DND-41 (cell line): ENCODE results near the gene SLC12A4.
A peak's percentile ranks its signal among the peaks of the same experiment; 100 is the strongest.

ENCODE experiments used
- ATAC-seq: fragments of 200-7000 bp; cut with Tn5 transposase; 3 replicates; pipeline ENCODE4 v1.9.1; 2021; ENCODE audit warnings: low read depth; ENCODE audit not compliant: insufficient read depth
- DNase-seq: peaks from one replicate; pipeline ENCODE4 v3.0.0-alpha.2; 2020
- H2AFZ ChIP-seq: 2 replicates; pipeline ENCODE4 v1.6.0; 2012; ENCODE audit warnings: low read depth, low read length
- H3K27ac ChIP-seq: 2 replicates; pipeline ENCODE4 v1.5.1; 2012; ENCODE audit warnings: low read length, inconsistent platforms
- H3K27me3 ChIP-seq: fragments of 200-600 bp; sonication (generic); 2 replicates; pipeline ENCODE4 v1.6.0; 2012; ENCODE audit warnings: low read length, mild to moderate bottlenecking, inconsistent platforms; ENCODE audit not compliant: insufficient read depth, poor library complexity
- H3K36me3 ChIP-seq: 2 replicates; pipeline ENCODE4 v1.5.1; 2012; ENCODE audit warnings: low read length, inconsistent platforms; ENCODE audit not compliant: insufficient read depth
- H3K4me1 ChIP-seq: 2 replicates; pipeline ENCODE4 v1.5.1; 2012; ENCODE audit warnings: mild to moderate bottlenecking, low read length; ENCODE audit not compliant: insufficient read depth
- H3K4me2 ChIP-seq: 2 replicates; pipeline ENCODE4 v1.6.0; 2012; ENCODE audit warnings: mild to moderate bottlenecking, moderate library complexity, low read length, inconsistent platforms; ENCODE audit not compliant: insufficient read depth
- H3K4me3 ChIP-seq, 2 experiments: fragments of 200-600 bp in 1 of 2; shearing (Covaris generic) in 1 of 2; 2 replicates each; pipeline ENCODE4 v1.5.1; 2012 to 2016; ENCODE audit warnings: inconsistent platforms in 2 of 2, low read length in 2 of 2, mild to moderate bottlenecking in 2 of 2, low read depth in 1 of 2, moderate library complexity in 1 of 2
- H3K79me2 ChIP-seq: 2 replicates; pipeline ENCODE4 v1.6.0; 2012; ENCODE audit warnings: low read length, inconsistent platforms; ENCODE audit not compliant: insufficient read depth
- H3K9ac ChIP-seq: 2 replicates; pipeline ENCODE4 v1.6.0; 2012; ENCODE audit warnings: low read depth, mild to moderate bottlenecking, inconsistent platforms, low read length, moderate library complexity
- H3K9me3 ChIP-seq: 2 replicates; pipeline ENCODE4 v1.5.1; 2012; ENCODE audit warnings: low read length, moderate library complexity, mild to moderate bottlenecking, inconsistent platforms; ENCODE audit not compliant: insufficient read depth, severe bottlenecking
- H4K20me1 ChIP-seq: 2 replicates; pipeline ENCODE4 v1.6.0; 2012; ENCODE audit warnings: low read length; ENCODE audit not compliant: insufficient read depth
- CTCF ChIP-seq: IDR thresholded peaks from 2 replicates; pipeline ENCODE4 v1.5.1; 2012; ENCODE audit warnings: borderline replicate concordance, low read length, moderate library complexity, mild to moderate bottlenecking; ENCODE audit not compliant: poor library complexity, severe bottlenecking; ENCODE audit errors: extremely low read depth
- EZH2 ChIP-seq: IDR thresholded peaks from 3 replicates; pipeline ENCODE4 v1.6.1; 2012; ENCODE audit warnings: borderline replicate concordance, low read depth, mild to moderate bottlenecking, moderate library complexity, low read length, inconsistent platforms; ENCODE audit not compliant: severe bottlenecking

Gene SLC12A4

DNA sequence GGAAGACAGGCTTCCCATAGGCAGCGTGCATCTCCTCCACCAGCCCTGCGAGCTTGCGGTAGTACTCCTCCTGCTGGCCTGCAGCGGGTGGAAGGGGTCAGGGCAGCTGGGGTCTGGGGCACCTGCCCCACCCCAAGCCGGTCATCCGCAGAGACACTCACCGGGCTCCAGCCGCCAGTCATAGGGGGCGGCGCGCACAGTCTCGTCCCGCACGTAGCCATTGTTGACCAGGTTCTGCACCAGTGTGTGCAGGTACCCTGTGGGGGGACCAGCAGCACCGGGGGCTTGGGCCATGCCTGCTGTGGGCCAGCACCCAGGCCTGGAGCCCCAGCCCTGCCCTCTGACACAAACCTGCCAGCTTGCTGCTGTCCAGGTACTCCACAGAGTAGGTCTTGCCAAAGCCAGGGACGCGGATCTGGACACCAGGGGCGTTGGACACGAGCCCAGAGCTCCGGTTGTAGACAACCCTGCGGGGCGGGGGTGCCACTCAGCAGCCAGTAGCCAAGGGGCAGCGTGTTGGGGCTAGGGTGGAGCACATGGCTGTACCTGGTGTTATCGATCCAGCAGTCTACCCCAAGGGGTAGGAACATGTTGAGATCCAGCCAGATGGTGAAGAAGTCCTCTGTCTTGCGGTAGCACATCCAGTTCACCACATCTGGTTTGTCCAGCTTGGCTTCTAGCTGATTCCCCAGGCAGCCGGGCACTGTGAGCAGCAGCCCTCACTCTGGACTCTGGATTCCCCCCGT, 25.8 kb downstream of the SLC12A4 start:
- TF ChIP-seq EZH2 (no peak), CTCF (no peak)
- ATAC-seq = peak; percentile 2; the same call in 1 of the 3 replicates
- Histone ChIP-seq H3K9ac (no peak overlapping the region), H3K27me3 (no peaks in the 10 kb centered on the region), H4K20me1 (no peaks in the 10 kb centered on the region), H2AFZ (no peak overlapping the region), H3K4me3 (no peak overlapping the region), H3K79me2 (no peaks in the 10 kb centered on the region), H3K4me2 (no peak overlapping the region), H3K27ac (no peak overlapping the region), H3K9me3 (no peaks in the 10 kb centered on the region), H3K4me1 (peaks cover 2% of the 10 kb centered on the region; the same call in 1 of the 2 replicates), H3K36me3 (peaks cover 72% of the 10 kb centered on the region)
- DNase-seq = no peak

GRCh38 chr16:67942200-67942509, 26.3 kb downstream of the SLC12A4 start:
- H3K79me2 ChIP-seq = peaks cover 4% of the 10 kb centered on the region
- H2AFZ ChIP-seq = no peak overlapping the region
- peak; percentile 77 for TF ChIP-seq CTCF
- no peak for TF ChIP-seq EZH2
- no peaks in the 10 kb centered on the region for H3K9me3 ChIP-seq
- H3K9ac ChIP-seq = no peak overlapping the region
- H4K20me1 ChIP-seq = no peaks in the 10 kb centered on the region
- no peak overlapping the region for H3K4me2 ChIP-seq
- peak; percentile 62 for ATAC-seq
- H3K4me1 ChIP-seq = peaks cover 8% of the 10 kb centered on the region
- peak; percentile 46 for DNase-seq
- H3K4me3 ChIP-seq = no peak overlapping the region
- no peaks in the 10 kb centered on the region for H3K27me3 ChIP-seq
- H3K36me3 ChIP-seq = peaks cover 67% of the 10 kb centered on the region
- no peak overlapping the region for H3K27ac ChIP-seq

- H3K4me1 ChIP-seq = peaks cover 12% of the 10 kb centered on the region
- H3K9me3 ChIP-seq = no peaks in the 10 kb centered on the region
- no peak for TF ChIP-seq EZH2
- TF ChIP-seq CTCF = no peak
- no peak overlapping the region for H3K4me3 ChIP-seq
- DNase-seq = no peak
- no peak overlapping the region for H2AFZ ChIP-seq
- H3K27me3 ChIP-seq = no peaks in the 10 kb centered on the region
- peaks cover 9% of the 10 kb centered on the region for H3K79me2 ChIP-seq
- no peak overlapping the region for H3K27ac ChIP-seq
- ATAC-seq = no peak
- no peak overlapping the region for H3K9ac ChIP-seq
- peaks cover 61% of the 10 kb centered on the region for H3K36me3 ChIP-seq
- no peak overlapping the region for H3K4me2 ChIP-seq
- H4K20me1 ChIP-seq = no peaks in the 10 kb centered on the region
These were observed 26.8 kb downstream of the SLC12A4 start for GRCh38 chr16:67941469-67942199.
